KMS-11 (cell line): ENCODE measurements around the gene ELFN1.

Source experiments
- H2AFZ ChIP-seq: fragments of 200-600 bp; sonication (generic); 2 replicates; pipeline ENCODE4 v1.6.1; 2016; ENCODE audit warnings: antibody characterized with exemption, mixed run types, low read depth
- H3K27ac ChIP-seq: fragments of 200-600 bp; sonication (generic); 2 replicates; pipeline ENCODE4 v1.6.1; 2016; ENCODE audit warnings: mild to moderate bottlenecking, mixed run types
- H3K27me3 ChIP-seq: fragments of 200-600 bp; sonication (generic); 2 replicates; pipeline ENCODE4 v1.6.1; 2017; ENCODE audit warnings: mild to moderate bottlenecking, low read depth, mixed run types, moderate library complexity; ENCODE audit not compliant: insufficient read depth
- H3K36me3 ChIP-seq: fragments of 200-600 bp; sonication (generic); 2 replicates; pipeline ENCODE4 v1.6.1; 2017; ENCODE audit warnings: mild to moderate bottlenecking, mixed run types; ENCODE audit not compliant: insufficient read depth
- H3K4me1 ChIP-seq: fragments of 200-600 bp; sonication (generic); 2 replicates; pipeline ENCODE4 v1.6.1; 2016; ENCODE audit warnings: mild to moderate bottlenecking, low read depth, mixed run types; ENCODE audit not compliant: poor library complexity, severe bottlenecking
- H3K4me2 ChIP-seq: fragments of 200-600 bp; sonication (generic); 2 replicates; pipeline ENCODE4 v1.7.0; 2016; ENCODE audit warnings: mild to moderate bottlenecking, mixed run types
- H3K4me3 ChIP-seq: fragments of 200-600 bp; sonication (generic); IDR thresholded peaks from 2 replicates; pipeline ENCODE4 v1.6.1; 2017; ENCODE audit warnings: low read depth, low read length, mixed read lengths; ENCODE audit not compliant: insufficient read depth
- H3K79me2 ChIP-seq: fragments of 200-600 bp; sonication (generic); 2 replicates; pipeline ENCODE4 v1.6.1; 2016; ENCODE audit warnings: low read depth, mixed run types; ENCODE audit not compliant: insufficient read depth
- H3K9ac ChIP-seq: fragments of 200-600 bp; sonication (generic); 2 replicates; pipeline ENCODE4 v1.6.1; 2016; ENCODE audit warnings: mild to moderate bottlenecking, mixed run types
- H4K20me1 ChIP-seq: fragments of 200-600 bp; sonication (generic); 2 replicates; pipeline ENCODE4 v1.6.1; 2016; ENCODE audit warnings: mild to moderate bottlenecking, mixed run types; ENCODE audit not compliant: insufficient read depth
- TF ChIP-seq, protein P1 (sequence below): fragments of 200-600 bp; sonication (generic); conservative IDR thresholded peaks from 2 replicates; pipeline ENCODE4 v1.6.1; 2017; ENCODE audit warnings: low read depth, mild to moderate bottlenecking, antibody characterized with exemption, low read length, moderate library complexity, mixed read lengths

Gene ELFN1

DNA sequence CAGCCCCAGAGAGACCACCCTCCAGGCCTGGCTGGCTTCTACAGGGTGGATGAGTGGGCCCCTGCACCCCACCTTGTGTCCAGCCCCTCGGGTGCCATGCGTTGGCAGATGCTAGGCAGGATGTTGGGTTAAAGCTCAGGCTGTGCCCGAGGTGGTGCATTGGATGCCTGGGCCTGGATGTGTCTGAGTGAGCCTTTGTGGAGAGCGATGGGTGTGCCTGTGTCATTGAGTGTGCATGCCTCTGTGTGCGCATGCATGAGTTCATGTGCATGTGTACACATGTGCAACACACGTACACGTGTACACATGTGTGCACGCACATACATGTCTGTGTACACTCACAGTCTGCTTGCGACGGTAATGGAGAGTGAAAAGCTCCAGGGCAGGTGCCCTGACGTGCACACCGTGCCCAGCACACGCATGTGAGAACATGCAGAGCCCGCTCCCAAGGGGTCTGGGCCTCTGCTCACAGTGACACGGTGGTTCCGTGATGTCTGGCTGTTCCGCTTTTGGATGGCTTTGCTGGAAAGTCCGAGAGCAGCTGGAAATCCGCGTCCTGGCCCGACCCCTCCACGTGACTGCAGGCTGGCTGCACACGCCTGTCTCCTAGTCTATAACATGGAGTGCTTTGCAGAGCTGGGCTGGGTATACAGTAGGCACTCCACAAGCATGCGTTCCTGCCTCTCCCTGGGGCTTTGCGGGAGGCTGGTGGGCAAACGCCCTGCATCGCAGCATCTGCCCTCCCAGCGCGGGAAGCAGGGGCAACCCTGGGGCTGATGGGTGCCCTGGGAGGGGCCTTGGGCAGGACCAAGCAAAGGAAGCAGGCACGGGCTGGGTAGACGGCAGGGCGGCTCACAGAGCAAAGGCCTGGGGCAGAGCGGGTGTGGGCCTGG lies 36.9 kb downstream of the ELFN1 start:
- peaks cover 55% of the 10 kb centered on the region; the same call in 1 of the 2 replicates for H3K27me3 ChIP-seq
- no peak overlapping the region for H3K9ac ChIP-seq
- no peaks in the 10 kb centered on the region for H4K20me1 ChIP-seq
- H3K4me3 ChIP-seq: no peak overlapping the region
- H3K27ac ChIP-seq: no peak overlapping the region
- no peak overlapping the region for H3K4me2 ChIP-seq
- H3K36me3 ChIP-seq: no peaks in the 10 kb centered on the region
- H3K79me2 ChIP-seq: no peaks in the 10 kb centered on the region
- no peaks in the 10 kb centered on the region for H3K4me1 ChIP-seq
- TF ChIP-seq, protein P1, sequence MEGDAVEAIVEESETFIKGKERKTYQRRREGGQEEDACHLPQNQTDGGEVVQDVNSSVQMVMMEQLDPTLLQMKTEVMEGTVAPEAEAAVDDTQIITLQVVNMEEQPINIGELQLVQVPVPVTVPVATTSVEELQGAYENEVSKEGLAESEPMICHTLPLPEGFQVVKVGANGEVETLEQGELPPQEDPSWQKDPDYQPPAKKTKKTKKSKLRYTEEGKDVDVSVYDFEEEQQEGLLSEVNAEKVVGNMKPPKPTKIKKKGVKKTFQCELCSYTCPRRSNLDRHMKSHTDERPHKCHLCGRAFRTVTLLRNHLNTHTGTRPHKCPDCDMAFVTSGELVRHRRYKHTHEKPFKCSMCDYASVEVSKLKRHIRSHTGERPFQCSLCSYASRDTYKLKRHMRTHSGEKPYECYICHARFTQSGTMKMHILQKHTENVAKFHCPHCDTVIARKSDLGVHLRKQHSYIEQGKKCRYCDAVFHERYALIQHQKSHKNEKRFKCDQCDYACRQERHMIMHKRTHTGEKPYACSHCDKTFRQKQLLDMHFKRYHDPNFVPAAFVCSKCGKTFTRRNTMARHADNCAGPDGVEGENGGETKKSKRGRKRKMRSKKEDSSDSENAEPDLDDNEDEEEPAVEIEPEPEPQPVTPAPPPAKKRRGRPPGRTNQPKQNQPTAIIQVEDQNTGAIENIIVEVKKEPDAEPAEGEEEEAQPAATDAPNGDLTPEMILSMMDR: no peak
- no peak overlapping the region for H2AFZ ChIP-seq

DNA sequence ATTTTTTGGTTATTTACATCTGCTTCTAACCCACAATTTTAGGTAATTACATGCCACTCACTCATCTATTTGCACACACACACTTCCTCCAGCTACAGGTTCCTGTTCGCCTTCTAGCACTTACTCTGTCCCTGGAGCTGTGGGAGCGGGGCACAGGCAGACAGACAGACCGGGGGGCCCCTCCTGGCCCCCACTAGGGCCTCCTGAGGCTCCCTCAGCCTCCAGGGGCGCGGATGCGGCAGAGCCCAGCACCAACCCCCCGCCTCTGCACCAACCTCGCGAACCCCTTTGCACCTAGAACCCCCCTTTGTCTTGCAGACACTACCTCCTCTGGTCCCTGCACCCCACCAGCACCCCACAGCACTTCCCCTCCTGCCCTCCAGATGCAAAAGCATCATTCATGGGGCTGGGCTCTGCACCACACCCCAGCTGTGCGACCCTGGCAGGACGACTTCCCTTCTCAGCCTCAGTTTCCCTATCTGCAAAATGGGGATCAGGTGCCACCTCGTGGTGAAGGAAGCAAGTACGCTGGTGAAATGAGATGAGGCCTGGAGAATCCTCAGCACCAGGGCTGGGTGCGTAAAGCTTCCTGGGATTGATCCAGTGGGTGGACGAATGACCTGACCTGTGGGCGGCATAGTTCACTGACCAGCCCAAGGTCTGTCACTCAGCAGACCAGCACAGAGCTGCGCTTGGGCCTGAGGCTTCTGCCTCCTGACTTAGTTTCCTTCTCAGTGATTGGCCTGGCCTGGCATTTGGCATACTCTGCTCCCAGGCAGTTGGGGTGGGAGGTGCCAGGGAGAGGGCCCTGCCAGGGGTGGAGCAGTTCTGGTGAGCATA lies 37.9 kb downstream of the ELFN1 start:
- peaks cover 56% of the 10 kb centered on the region; the same call in 1 of the 2 replicates for H3K27me3 ChIP-seq
- H3K79me2 ChIP-seq: no peaks in the 10 kb centered on the region
- no peak overlapping the region for H3K27ac ChIP-seq
- H3K9ac ChIP-seq: no peak overlapping the region
- no peaks in the 10 kb centered on the region for H3K36me3 ChIP-seq
- no peak overlapping the region for H3K4me2 ChIP-seq
- TF ChIP-seq, protein P1: 0 out of 2 replicates have a peak, but pooled peaks have one; percentile 26
- no peak overlapping the region for H2AFZ ChIP-seq
- no peaks in the 10 kb centered on the region for H3K4me1 ChIP-seq
- no peak overlapping the region for H3K4me3 ChIP-seq
- H4K20me1 ChIP-seq: no peaks in the 10 kb centered on the region

DNA sequence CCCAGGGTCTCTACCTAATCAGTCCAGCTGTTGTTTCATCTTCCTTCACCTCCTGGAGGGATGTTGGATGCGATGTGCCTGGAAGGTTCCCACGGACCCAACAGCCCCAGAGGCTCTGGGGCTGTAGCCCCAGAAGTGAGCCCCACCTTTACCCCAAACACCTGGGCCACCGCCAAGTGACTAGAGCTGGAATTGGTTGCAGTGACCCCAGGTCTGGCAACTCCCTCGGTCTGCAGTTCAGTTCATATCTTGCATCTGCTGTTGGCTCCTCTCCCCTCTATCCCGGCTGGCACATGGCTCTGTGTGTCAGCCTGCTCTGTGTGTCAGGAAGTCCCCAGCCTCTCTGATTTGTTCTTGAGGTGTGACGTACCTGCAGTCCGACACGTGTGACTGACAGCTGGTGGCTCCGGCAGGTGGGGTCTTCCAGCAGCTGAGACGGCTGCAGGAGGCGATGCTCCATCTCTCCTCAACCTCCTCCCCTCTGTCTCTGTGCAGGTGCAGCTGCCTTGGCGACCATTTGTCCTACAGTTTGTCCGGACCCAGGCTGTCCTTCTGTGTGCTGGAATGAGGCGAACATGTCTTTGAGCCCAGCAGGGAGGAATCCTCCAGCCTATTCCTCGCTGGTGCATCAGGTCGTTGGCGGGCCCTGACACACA lies 38.6 kb downstream of the ELFN1 start:
- Histone ChIP-seq H3K27me3 (peaks cover 56% of the 10 kb centered on the region; the same call in 1 of the 2 replicates), H4K20me1 (no peaks in the 10 kb centered on the region), H3K4me2 (no peak overlapping the region), H3K4me1 (no peaks in the 10 kb centered on the region), H3K9ac (no peak overlapping the region), H2AFZ (no peak overlapping the region), H3K36me3 (no peaks in the 10 kb centered on the region), H3K79me2 (no peaks in the 10 kb centered on the region), H3K4me3 (no peak overlapping the region), H3K27ac (no peak overlapping the region)
- TF ChIP-seq, protein P1: no peak

DNA sequence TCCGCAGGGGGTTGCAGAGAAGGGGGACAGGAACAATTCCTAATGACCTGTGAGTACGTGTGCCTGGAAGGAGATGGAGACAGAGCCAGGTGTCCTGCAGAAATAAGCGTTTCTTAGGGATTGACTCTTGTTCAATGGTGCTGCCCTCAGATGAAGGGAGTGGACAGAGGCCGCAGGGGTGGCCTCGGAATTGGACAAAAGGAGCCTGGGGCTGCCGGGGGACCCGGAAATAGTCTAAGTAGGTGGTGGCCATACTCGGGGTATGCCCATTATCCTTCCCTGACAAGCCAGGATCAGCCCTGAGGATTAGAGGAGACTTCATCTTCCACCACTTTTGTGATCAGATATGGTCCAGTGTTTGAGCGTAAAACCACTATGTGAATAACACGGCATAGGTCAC lies 39.2 kb downstream of the ELFN1 start:
- Histone ChIP-seq H3K27me3 (peaks cover 57% of the 10 kb centered on the region; the same call in 1 of the 2 replicates), H2AFZ (no peak overlapping the region), H3K4me1 (no peaks in the 10 kb centered on the region), H3K4me3 (no peak overlapping the region), H4K20me1 (no peaks in the 10 kb centered on the region), H3K79me2 (no peaks in the 10 kb centered on the region), H3K36me3 (no peaks in the 10 kb centered on the region), H3K27ac (no peak overlapping the region), H3K4me2 (no peak overlapping the region), H3K9ac (no peak overlapping the region)
- TF ChIP-seq, protein P1: no peak
